BLaER1 treated with 17β-estradiol and CSF1 and Interleukin-3, amounts not matched to agents 10 nM and 100 nM (cell line): ENCODE results near the gene MXD1.

Experiments used
- H3K27ac ChIP-seq, 11 experiments: shearing (Covaris generic); formaldehyde crosslinking; 2 replicates each; pipeline ENCODE4 v1.8.1; 2022
- H3K27me3 ChIP-seq, 11 experiments: shearing (Covaris generic); formaldehyde crosslinking; 2 replicates each; pipeline ENCODE4 v1.8.1; 2022
- H3K36me3 ChIP-seq, 11 experiments: shearing (Covaris generic); formaldehyde crosslinking; 2 replicates each; pipeline ENCODE4 v1.8.1; 2022
- H3K4me1 ChIP-seq, 10 experiments: shearing (Covaris generic); formaldehyde crosslinking; 2 replicates each; pipeline ENCODE4 v1.8.1; 2022
- H3K4me2 ChIP-seq, 11 experiments: shearing (Covaris generic); formaldehyde crosslinking; 2 replicates each; pipeline ENCODE4 v1.8.1; 2022
- H3K4me3 ChIP-seq, 10 experiments: shearing (Covaris generic); formaldehyde crosslinking; 2 replicates each; pipeline ENCODE4 v1.8.1; 2022
- H3K9ac ChIP-seq, 11 experiments: shearing (Covaris generic); formaldehyde crosslinking; 2 replicates each; pipeline ENCODE4 v1.8.1; 2022
- H3K9me3 ChIP-seq, 11 experiments: shearing (Covaris generic); formaldehyde crosslinking; replicated peaks in 1 of 11; 2 replicates each; pipeline ENCODE4 v1.8.1; 2022
- H4K20me1 ChIP-seq, 11 experiments: shearing (Covaris generic); formaldehyde crosslinking; 2 replicates each; pipeline ENCODE4 v1.8.1; 2022
- Cebpa-rat ChIP-seq, 11 experiments: shearing (Covaris generic); IDR thresholded peaks; 2 replicates each; pipeline ENCODE4 v1.8.1; 2022

The MXD1 gene

GRCh38 chr2:69935011-69935410 is 20.1 kb downstream of the MXD1 start:
- TF ChIP-seq Cebpa-rat (IDR thresholded peaks at IDR 0.05), result no peak
- Histone ChIP-seq H3K4me1 (peaks cover 9 to 100% (median 34%) of the 10 kb centered on the region in 10 experiments), H3K4me2 (peak overlapping the region in 5 of 11 experiments; percentile 78 to 93 (median 83); a peak in 7 of 22 replicates), H3K36me3 (peaks cover 18 to 100% (median 46%) of the 10 kb centered on the region in 11 experiments; a peak in 20 of 22 replicates), H4K20me1 (peaks cover 0 to 100% (median 0%) of the 10 kb centered on the region in 11 experiments; a peak in 6 of 22 replicates), H3K27me3 (no peaks in the 10 kb centered on the region), H3K4me3 (no peak overlapping the region), H3K9me3 (no peaks in the 10 kb centered on the region), H3K27ac (peak overlapping the region in 4 of 11 experiments; percentile 31 to 78 (median 76); a peak in 7 of 22 replicates), H3K9ac (peak overlapping the region in 1 of 11 experiments; percentile 55; a peak in 1 of 22 replicates)

GRCh38 chr2:69936906-69937305 is 22.0 kb downstream of the MXD1 start:
- no peak for TF ChIP-seq Cebpa-rat (IDR thresholded peaks at IDR 0.05)
- H3K27me3 ChIP-seq, result no peaks in the 10 kb centered on the region
- peak overlapping the region in 5 of 11 experiments; percentile 8 to 93 (median 44); a peak in 8 of 22 replicates for H3K4me2 ChIP-seq
- H3K27ac ChIP-seq, result peak overlapping the region in 4 of 11 experiments; percentile 7 to 78 (median 54); a peak in 6 of 22 replicates
- H3K36me3 ChIP-seq, result peaks cover 18 to 100% (median 50%) of the 10 kb centered on the region in 11 experiments; a peak in 20 of 22 replicates
- H3K4me3 ChIP-seq, result no peak overlapping the region
- peaks cover 9 to 100% (median 30%) of the 10 kb centered on the region in 10 experiments for H3K4me1 ChIP-seq
- peaks cover 0 to 100% (median 0%) of the 10 kb centered on the region in 11 experiments; a peak in 6 of 22 replicates for H4K20me1 ChIP-seq
- H3K9me3 ChIP-seq, result no peaks in the 10 kb centered on the region
- H3K9ac ChIP-seq, result peak overlapping the region in 2 of 11 experiments; percentile 46 to 57; a peak in 2 of 22 replicates

GRCh38 chr2:69937968-69938367 is 23.1 kb downstream of the MXD1 start:
- peak overlapping the region in 3 of 11 experiments; percentile 31 to 78 (median 78); a peak in 4 of 22 replicates for H3K27ac ChIP-seq

GRCh38 chr2:69939722-69940121 is 24.8 kb downstream of the MXD1 start:
- H3K4me3 ChIP-seq, result no peak overlapping the region
- peak overlapping the region in 2 of 11 experiments; percentile 6 to 56; a peak in 2 of 22 replicates for H3K27ac ChIP-seq
- H3K4me1 ChIP-seq, result peaks cover 0 to 100% (median 5%) of the 10 kb centered on the region in 10 experiments; a peak in 11 of 20 replicates
- peak overlapping the region in 1 of 11 experiments; percentile 28; a peak in 1 of 22 replicates for H3K9ac ChIP-seq
- peaks cover 0 to 89% (median 0%) of the 10 kb centered on the region in 11 experiments; a peak in 6 of 22 replicates for H4K20me1 ChIP-seq
- no peaks in the 10 kb centered on the region for H3K27me3 ChIP-seq
- no peaks in the 10 kb centered on the region for H3K9me3 ChIP-seq
- H3K36me3 ChIP-seq, result peaks cover 22 to 93% (median 50%) of the 10 kb centered on the region in 11 experiments; a peak in 20 of 22 replicates
- peak overlapping the region in 1 of 11 experiments; percentile 49; a peak in 2 of 22 replicates for H3K4me2 ChIP-seq
- no peak for TF ChIP-seq Cebpa-rat (IDR thresholded peaks at IDR 0.05)

More at GRCh38 chr2:69937968-69938367, 23.1 kb downstream of the MXD1 start:
- no peaks in the 10 kb centered on the region for H3K27me3 ChIP-seq
- H3K4me1 ChIP-seq, result peaks cover 9 to 100% (median 22%) of the 10 kb centered on the region in 10 experiments
- H4K20me1 ChIP-seq, result peaks cover 0 to 100% (median 0%) of the 10 kb centered on the region in 11 experiments; a peak in 6 of 22 replicates
- H3K4me2 ChIP-seq, result peak overlapping the region in 1 of 11 experiments; percentile 13; a peak in 2 of 22 replicates
- no peaks in the 10 kb centered on the region for H3K9me3 ChIP-seq
- no peak overlapping the region for H3K4me3 ChIP-seq
- no peak for TF ChIP-seq Cebpa-rat (IDR thresholded peaks at IDR 0.05)
- H3K36me3 ChIP-seq, result peaks cover 18 to 100% (median 50%) of the 10 kb centered on the region in 11 experiments; a peak in 20 of 22 replicates
- no peak overlapping the region; a peak in 1 of 22 replicates for H3K9ac ChIP-seq

GRCh38 chr2:69940691-69941090 is 25.8 kb downstream of the MXD1 start:
- peaks cover 0 to 100% (median 9%) of the 10 kb centered on the region in 10 experiments; a peak in 15 of 20 replicates for H3K4me1 ChIP-seq
- H4K20me1 ChIP-seq, result peaks cover 0 to 79% (median 0%) of the 10 kb centered on the region in 11 experiments; a peak in 6 of 22 replicates
- peaks cover 18 to 83% (median 42%) of the 10 kb centered on the region in 11 experiments; a peak in 20 of 22 replicates for H3K36me3 ChIP-seq
- TF ChIP-seq Cebpa-rat (IDR thresholded peaks at IDR 0.05), result no peak
- no peaks in the 10 kb centered on the region for H3K9me3 ChIP-seq
- no peaks in the 10 kb centered on the region for H3K27me3 ChIP-seq
- H3K27ac ChIP-seq, result peak overlapping the region in 1 of 11 experiments; percentile 56; a peak in 2 of 22 replicates
- peak overlapping the region in 1 of 11 experiments; percentile 49; a peak in 2 of 22 replicates for H3K4me2 ChIP-seq
- no peak overlapping the region for H3K9ac ChIP-seq
- no peak overlapping the region for H3K4me3 ChIP-seq

GRCh38 chr2:69943000-69943842 is 28.3 kb downstream of the MXD1 start:
- no peak overlapping the region for H3K4me3 ChIP-seq
- TF ChIP-seq Cebpa-rat (IDR thresholded peaks at IDR 0.05), result peak in 1 of 11 experiments; percentile 7; a peak in 1 of 22 replicates
- H3K27ac ChIP-seq, result peak overlapping the region in 2 of 11 experiments; percentile 83 to 90; a peak in 4 of 22 replicates
- peaks cover 21 to 100% (median 30%) of the 10 kb centered on the region in 10 experiments for H3K4me1 ChIP-seq
- H3K4me2 ChIP-seq, result peak overlapping the region in 4 of 11 experiments; percentile 3 to 84 (median 42); a peak in 6 of 22 replicates
- H3K9ac ChIP-seq, result no peak overlapping the region
- H3K9me3 ChIP-seq, result no peaks in the 10 kb centered on the region
- no peaks in the 10 kb centered on the region for H3K27me3 ChIP-seq
- peaks cover 0 to 54% (median 0%) of the 10 kb centered on the region in 11 experiments; a peak in 6 of 22 replicates for H4K20me1 ChIP-seq
- peaks cover 9 to 58% (median 20%) of the 10 kb centered on the region in 11 experiments; a peak in 20 of 22 replicates for H3K36me3 ChIP-seq

- Histone ChIP-seq H3K4me3 (no peak overlapping the region), H3K4me1 (peaks cover 21 to 100% (median 33%) of the 10 kb centered on the region in 10 experiments), H3K27me3 (no peaks in the 10 kb centered on the region), H3K27ac (peak overlapping the region in 4 of 11 experiments; percentile 8 to 90 (median 84); a peak in 7 of 22 replicates), H3K9ac (no peak overlapping the region), H3K4me2 (peak overlapping the region in 4 of 11 experiments; percentile 9 to 84 (median 76); a peak in 6 of 22 replicates), H3K36me3 (peaks cover 6 to 51% (median 12%) of the 10 kb centered on the region in 11 experiments; a peak in 17 of 22 replicates), H4K20me1 (peaks cover 0 to 46% (median 0%) of the 10 kb centered on the region in 11 experiments; a peak in 6 of 22 replicates), H3K9me3 (no peaks in the 10 kb centered on the region)
- TF ChIP-seq Cebpa-rat (IDR thresholded peaks at IDR 0.05), result no peak
Measured at GRCh38 chr2:69943843-69944525, 29.1 kb downstream of the MXD1 start.

- H3K4me3 ChIP-seq, result no peak overlapping the region
- H3K4me2 ChIP-seq, result peak overlapping the region in 4 of 11 experiments; percentile 76 to 86 (median 80); a peak in 7 of 22 replicates
- peaks cover 21 to 95% (median 33%) of the 10 kb centered on the region in 10 experiments for H3K4me1 ChIP-seq
- H3K27ac ChIP-seq, result peak overlapping the region in 6 of 11 experiments; percentile 8 to 90 (median 80); a peak in 9 of 22 replicates
- H3K9me3 ChIP-seq, result no peaks in the 10 kb centered on the region
- H3K9ac ChIP-seq, result 0 out of 22 replicates have a peak overlapping the region, but pooled peaks of 1 of the 11 experiments have one; percentile 71
- peaks cover 0 to 38% (median 0%) of the 10 kb centered on the region in 11 experiments; a peak in 6 of 22 replicates for H4K20me1 ChIP-seq
- no peak for TF ChIP-seq Cebpa-rat (IDR thresholded peaks at IDR 0.05)
- H3K27me3 ChIP-seq, result no peaks in the 10 kb centered on the region
- H3K36me3 ChIP-seq, result peaks cover under 1 to 43% (median 10%) of the 10 kb centered on the region in 11 experiments; a peak in 14 of 22 replicates
Measured at GRCh38 chr2:69944756-69945155, 29.8 kb downstream of the MXD1 start.
